GM18951 (cell line): Measurements from ENCODE around the gene SEC24D.
A peak's percentile ranks its signal among the peaks of the same experiment; 100 is the strongest.

ENCODE experiments used
- POLR2A ChIP-seq: IDR thresholded peaks from 4 replicates; pipeline ENCODE4 v1.6.1; 2011; ENCODE audit warnings: mild to moderate bottlenecking; ENCODE audit not compliant: insufficient read length, insufficient read depth; ENCODE audit errors: extremely low read depth
- in situ Hi-C: fragments of 300-500 bp; cut with MboI; formaldehyde crosslinking; loops from one replicate; pipeline ENCODE4 v1.12.0; 2022; ENCODE audit warnings: low sequenced_read_pairs, mixed read lengths, inconsistent platforms; ENCODE audit not compliant: unreplicated experiment

The SEC24D gene

GRCh38 chr4:118684873-118685811 lies 150.8 kb downstream of the SEC24D start, which contains the start of gene METTL14:
METTL14 (plus strand) TSS chr4:118685392; CDS start chr4:118685535, 143 bp downstream.
- peak; percentile 77 for TF ChIP-seq POLR2A
- in situ Hi-C loops: no loop called here

- in situ Hi-C loops: no loop called here
- TF ChIP-seq POLR2A: no peak
Measured at GRCh38 chr4:118683513-118683912, 152.4 kb downstream of the SEC24D start.

- no peak for TF ChIP-seq POLR2A
- in situ Hi-C loops: no loop called here
Measured at GRCh38 chr4:118682928-118683327, 153.0 kb downstream of the SEC24D start.

- in situ Hi-C loops: no loop called here
- TF ChIP-seq POLR2A: no peak
Measured at GRCh38 chr4:118680808-118681207, 155.1 kb downstream of the SEC24D start.

- TF ChIP-seq POLR2A: no peak
- in situ Hi-C loops: no loop called here
Measured at GRCh38 chr4:118676128-118676527, 159.8 kb downstream of the SEC24D start.
